Measurements from ENCODE around the gene TSPAN5. TPM values are rescaled to one million over a fixed set of nuclear protein-coding genes. Genes with fewer than 3 reads are reported as not detected.

Gene TSPAN5
- total and polyA plus RNA-seq, 9 of the 15 experiments (the other 6 are each of a cell fraction or from before 2014, with no cell fraction given) = 0.58 to 6.6 (median 0.73) TPM

DNA sequence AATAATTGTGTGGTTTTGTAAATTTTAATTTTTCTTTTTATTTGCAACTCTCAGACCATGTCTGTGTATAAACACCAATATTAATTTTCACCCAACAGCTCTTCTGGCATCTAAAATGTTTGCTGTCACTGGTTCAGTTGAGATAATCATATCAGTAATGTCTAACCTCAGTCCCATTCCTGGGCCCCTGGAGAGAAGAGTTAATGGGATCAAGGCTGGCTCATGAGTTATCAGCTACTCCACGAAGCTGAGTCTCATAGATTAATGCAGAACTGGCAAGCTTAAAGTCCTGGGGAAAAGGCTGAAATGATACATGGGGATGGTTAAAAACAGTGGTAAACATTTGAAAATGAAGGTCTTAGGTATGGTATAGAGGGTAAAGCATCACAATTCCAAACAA lies 28.4 kb upstream of the TSPAN5 start (continued):
- TF ChIP-seq, protein P1, sequence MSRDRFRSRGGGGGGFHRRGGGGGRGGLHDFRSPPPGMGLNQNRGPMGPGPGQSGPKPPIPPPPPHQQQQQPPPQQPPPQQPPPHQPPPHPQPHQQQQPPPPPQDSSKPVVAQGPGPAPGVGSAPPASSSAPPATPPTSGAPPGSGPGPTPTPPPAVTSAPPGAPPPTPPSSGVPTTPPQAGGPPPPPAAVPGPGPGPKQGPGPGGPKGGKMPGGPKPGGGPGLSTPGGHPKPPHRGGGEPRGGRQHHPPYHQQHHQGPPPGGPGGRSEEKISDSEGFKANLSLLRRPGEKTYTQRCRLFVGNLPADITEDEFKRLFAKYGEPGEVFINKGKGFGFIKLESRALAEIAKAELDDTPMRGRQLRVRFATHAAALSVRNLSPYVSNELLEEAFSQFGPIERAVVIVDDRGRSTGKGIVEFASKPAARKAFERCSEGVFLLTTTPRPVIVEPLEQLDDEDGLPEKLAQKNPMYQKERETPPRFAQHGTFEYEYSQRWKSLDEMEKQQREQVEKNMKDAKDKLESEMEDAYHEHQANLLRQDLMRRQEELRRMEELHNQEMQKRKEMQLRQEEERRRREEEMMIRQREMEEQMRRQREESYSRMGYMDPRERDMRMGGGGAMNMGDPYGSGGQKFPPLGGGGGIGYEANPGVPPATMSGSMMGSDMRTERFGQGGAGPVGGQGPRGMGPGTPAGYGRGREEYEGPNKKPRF (IDR thresholded peaks at IDR 0.05; ENCODE audit: low read depth, low read length) = no peak
- no peak for TF ChIP-seq SRSF9 (IDR thresholded peaks at IDR 0.05; ENCODE audit: borderline replicate concordance, low read depth, low read length)
- TF ChIP-seq ZNF436 (CRISPR knock-in tag; IDR thresholded peaks at IDR 0.05) = no peak
- no peak for TF ChIP-seq ILF3 (IDR thresholded peaks at IDR 0.05; ENCODE audit: borderline replicate concordance)
- TF ChIP-seq TAF15 (IDR thresholded peaks at IDR 0.05; ENCODE audit: low read depth, low read length) = no peak
- TF ChIP-seq, protein P2, sequence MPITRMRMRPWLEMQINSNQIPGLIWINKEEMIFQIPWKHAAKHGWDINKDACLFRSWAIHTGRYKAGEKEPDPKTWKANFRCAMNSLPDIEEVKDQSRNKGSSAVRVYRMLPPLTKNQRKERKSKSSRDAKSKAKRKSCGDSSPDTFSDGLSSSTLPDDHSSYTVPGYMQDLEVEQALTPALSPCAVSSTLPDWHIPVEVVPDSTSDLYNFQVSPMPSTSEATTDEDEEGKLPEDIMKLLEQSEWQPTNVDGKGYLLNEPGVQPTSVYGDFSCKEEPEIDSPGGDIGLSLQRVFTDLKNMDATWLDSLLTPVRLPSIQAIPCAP (CRISPR knock-in tag; IDR thresholded peaks at IDR 0.05; ENCODE audit: borderline replicate concordance) = no peak
- TF ChIP-seq ZNF79 (CRISPR knock-in tag; IDR thresholded peaks at IDR 0.05; ENCODE audit: low read depth) = no peak
- TF ChIP-seq, protein P3, sequence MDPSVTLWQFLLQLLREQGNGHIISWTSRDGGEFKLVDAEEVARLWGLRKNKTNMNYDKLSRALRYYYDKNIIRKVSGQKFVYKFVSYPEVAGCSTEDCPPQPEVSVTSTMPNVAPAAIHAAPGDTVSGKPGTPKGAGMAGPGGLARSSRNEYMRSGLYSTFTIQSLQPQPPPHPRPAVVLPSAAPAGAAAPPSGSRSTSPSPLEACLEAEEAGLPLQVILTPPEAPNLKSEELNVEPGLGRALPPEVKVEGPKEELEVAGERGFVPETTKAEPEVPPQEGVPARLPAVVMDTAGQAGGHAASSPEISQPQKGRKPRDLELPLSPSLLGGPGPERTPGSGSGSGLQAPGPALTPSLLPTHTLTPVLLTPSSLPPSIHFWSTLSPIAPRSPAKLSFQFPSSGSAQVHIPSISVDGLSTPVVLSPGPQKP (CRISPR knock-in tag; IDR thresholded peaks at IDR 0.05) = no peak
- no peak for TF ChIP-seq ZNF347 (CRISPR knock-in tag; IDR thresholded peaks at IDR 0.05; ENCODE audit: low read depth)
- TF ChIP-seq ZNF695 (CRISPR knock-in tag; IDR thresholded peaks at IDR 0.05) = no peak
- no peak for TF ChIP-seq PPARD (CRISPR knock-in tag; IDR thresholded peaks at IDR 0.05)
- TF ChIP-seq, protein P4, sequence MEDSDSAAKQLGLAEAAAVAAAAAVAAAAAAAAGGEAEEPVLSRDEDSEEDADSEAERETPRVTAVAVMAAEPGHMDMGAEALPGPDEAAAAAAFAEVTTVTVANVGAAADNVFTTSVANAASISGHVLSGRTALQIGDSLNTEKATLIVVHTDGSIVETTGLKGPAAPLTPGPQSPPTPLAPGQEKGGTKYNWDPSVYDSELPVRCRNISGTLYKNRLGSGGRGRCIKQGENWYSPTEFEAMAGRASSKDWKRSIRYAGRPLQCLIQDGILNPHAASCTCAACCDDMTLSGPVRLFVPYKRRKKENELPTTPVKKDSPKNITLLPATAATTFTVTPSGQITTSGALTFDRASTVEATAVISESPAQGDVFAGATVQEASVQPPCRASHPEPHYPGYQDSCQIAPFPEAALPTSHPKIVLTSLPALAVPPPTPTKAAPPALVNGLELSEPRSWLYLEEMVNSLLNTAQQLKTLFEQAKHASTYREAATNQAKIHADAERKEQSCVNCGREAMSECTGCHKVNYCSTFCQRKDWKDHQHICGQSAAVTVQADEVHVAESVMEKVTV (CRISPR knock-in tag; IDR thresholded peaks at IDR 0.05) = no peak
- no peak for TF ChIP-seq CREBBP (IDR thresholded peaks at IDR 0.05; ENCODE audit: low read depth, low read length)
- no peak for TF ChIP-seq RBM17 (IDR thresholded peaks at IDR 0.05; ENCODE audit: borderline replicate concordance, low read depth, low read length)
- TF ChIP-seq CBX8 (IDR thresholded peaks at IDR 0.05; ENCODE audit: borderline replicate concordance, extremely low read depth, low read depth, low read length, poor library complexity, severe bottlenecking) = no peak
- TF ChIP-seq SMAD3 (CRISPR knock-in tag; conservative IDR thresholded peaks at IDR 0.05) = no peak
- no peak for TF ChIP-seq COPS2 (conservative IDR thresholded peaks at IDR 0.05)
- TF ChIP-seq ZNF444 (CRISPR knock-in tag; IDR thresholded peaks at IDR 0.05) = no peak
- TF ChIP-seq, protein P5, sequence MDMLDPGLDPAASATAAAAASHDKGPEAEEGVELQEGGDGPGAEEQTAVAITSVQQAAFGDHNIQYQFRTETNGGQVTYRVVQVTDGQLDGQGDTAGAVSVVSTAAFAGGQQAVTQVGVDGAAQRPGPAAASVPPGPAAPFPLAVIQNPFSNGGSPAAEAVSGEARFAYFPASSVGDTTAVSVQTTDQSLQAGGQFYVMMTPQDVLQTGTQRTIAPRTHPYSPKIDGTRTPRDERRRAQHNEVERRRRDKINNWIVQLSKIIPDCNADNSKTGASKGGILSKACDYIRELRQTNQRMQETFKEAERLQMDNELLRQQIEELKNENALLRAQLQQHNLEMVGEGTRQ (CRISPR knock-in tag; IDR thresholded peaks at IDR 0.05) = no peak
- no peak for TF ChIP-seq RBM34 (IDR thresholded peaks at IDR 0.05; ENCODE audit: borderline replicate concordance, insufficient read depth, low read length)

All from K562 (cell line).